IPS DF 19.7 (cell line): ENCODE measurements around the gene CDC42BPA.
"Not testable (repeated sequence)": the region's sequence is repeated elsewhere in the genome, so short reads cannot be mapped to it uniquely, and the experiment has no call there.

Experiments
- DNase-seq: peaks from one replicate; pipeline ENCODE4 v3.0.0-alpha.2; 2013; ENCODE audit warnings: low read depth, low spot score

The CDC42BPA gene

DNA sequence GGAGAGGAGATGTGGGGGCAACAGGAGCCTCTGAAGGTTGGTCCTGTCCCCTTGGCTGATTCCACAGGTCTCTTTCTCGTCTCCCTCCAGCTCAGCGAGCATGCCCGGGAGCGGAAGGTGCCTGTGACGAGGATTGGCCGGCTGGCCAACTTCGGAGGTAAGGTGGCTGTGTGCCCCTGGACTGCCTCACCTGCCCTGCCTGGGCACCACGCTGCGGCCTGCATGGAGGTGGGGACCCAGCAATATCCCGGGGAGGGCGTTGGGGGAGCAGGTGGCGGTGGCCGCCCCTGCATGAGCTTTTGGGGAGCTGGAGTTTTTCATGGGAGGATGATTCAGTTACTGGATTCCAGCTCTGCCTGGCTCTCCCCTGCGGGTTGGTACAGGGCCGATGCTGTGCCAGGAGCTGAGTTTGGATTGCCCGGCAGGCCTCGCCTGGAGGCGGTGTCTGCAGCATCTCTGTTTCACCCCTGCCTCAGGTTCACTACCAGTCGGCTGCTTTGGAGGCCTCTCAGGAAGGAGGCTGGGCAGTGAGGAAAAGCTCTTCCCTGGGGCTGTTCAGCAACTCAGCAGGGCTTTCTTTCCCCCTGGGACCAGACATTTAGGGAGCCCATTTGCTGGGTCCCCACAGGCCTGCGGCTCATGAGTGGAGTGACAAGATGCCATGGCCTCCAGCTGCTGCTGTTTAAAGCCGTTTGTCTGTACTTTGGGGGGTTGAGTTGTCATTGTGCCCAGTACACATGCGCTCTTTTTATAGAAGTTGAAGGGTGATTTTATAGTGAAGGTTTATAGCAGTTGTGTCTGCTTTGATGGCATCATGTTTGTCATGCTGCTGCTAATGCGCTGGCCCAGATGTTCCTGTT lies 352.5 kb downstream of the CDC42BPA start:
- DNase-seq: no peak

DNA sequence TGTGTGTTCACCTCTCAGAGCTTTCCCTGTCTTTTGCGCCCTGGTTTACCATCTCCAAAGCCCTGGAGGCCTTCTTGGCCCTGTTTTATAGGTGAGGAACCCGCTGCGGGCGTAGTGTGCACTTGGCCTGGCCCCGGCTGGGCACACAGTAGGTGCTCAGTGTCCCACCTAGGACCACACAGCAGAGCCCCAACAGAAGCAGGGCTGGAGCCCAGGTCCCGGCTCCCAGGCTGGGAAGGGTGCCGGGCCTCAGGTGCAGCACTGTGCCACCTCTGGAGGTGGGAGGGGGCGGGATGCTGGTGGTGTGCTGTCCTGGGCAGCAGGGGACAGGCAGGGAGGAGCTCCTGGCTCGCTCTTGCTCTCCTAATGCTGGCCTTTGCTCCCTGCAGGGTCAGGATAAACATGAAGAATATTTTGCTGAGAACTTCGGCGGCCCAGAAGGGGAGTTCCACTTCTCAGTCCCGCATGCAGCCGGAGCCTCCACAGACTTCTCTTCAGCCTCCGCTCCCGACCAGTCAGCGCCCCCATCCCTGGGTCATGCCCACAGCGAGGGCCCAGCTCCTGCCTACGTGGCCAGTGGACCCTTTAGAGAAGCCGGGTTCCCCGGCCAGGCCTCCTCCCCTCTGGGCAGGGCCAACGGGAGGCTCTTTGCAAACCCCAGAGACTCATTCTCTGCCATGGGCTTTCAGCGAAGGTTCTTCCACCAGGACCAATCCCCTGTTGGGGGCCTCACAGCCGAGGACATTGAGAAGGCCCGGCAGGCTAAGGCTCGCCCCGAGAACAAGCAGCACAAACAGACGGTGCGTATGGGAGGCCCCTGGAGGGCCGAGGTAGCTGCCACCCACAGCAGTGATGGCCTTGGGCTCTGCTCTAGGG lies 353.4 kb downstream of the CDC42BPA start:
- no peak for DNase-seq

DNA sequence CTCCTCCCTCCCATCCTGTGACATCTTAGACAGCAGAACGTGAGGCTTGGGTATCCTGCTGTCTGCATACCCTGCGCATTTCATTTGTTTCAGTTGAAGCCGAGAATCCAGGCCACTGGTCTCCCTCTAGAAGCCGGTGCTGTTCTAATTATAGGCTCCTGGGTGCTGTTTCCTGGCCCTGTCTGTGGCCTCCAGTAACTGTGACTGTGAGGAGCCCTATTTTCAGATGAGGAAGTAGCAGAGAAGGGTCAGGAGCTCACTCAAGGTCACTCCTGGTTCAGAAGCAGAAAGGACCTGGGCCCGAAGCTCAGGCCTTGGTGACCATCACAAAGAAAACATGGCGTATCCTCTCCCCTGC lies 354.2 kb downstream of the CDC42BPA start:
- no peak for DNase-seq

DNA sequence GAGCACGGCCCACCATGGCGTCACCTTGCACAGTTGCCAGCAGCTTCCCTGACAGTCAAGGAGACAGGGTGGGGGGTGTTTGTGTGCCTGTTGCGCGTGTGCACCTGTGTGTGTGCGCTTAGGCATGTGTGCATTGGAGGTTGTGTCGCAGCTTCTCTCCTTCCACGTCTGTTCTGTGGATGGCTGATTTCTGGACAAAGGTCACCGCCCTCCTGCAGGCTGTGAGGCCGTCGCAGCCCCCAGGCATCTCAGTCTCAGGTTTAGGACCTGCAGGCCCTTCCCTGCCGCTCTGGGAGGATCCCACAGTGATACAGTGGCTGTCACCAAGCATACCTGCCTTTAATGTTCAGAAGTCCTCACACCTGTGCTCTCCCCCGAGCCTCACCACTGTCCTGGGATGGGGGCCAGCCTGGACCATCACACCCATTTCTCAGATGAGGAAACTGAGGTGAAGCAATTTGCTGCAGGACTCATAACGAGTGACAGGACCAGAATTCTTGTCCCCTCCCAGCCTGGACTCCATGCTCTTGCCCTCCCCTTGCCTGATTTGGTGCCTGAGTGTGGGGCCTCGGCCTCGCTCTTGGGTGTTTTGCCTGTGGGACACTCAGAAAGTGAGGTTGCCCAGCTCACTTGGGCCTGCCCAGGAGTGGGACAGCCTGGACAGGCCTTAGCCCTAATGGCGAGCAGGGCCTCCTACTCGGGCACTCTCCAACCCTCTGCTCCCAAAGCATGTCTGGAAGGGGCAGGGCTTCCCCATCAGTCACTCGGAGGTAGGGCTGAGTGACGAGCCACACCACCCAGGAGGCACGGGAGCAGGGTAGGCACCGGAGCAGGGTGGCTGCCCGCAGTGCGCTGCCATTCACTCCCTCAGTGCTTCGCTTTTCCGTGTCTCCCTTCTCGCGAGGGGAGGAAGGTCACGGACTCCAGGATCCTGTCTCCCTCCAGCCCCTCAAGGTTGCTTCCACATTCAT lies 355.6 kb downstream of the CDC42BPA start:
- DNase-seq: no peak

DNA sequence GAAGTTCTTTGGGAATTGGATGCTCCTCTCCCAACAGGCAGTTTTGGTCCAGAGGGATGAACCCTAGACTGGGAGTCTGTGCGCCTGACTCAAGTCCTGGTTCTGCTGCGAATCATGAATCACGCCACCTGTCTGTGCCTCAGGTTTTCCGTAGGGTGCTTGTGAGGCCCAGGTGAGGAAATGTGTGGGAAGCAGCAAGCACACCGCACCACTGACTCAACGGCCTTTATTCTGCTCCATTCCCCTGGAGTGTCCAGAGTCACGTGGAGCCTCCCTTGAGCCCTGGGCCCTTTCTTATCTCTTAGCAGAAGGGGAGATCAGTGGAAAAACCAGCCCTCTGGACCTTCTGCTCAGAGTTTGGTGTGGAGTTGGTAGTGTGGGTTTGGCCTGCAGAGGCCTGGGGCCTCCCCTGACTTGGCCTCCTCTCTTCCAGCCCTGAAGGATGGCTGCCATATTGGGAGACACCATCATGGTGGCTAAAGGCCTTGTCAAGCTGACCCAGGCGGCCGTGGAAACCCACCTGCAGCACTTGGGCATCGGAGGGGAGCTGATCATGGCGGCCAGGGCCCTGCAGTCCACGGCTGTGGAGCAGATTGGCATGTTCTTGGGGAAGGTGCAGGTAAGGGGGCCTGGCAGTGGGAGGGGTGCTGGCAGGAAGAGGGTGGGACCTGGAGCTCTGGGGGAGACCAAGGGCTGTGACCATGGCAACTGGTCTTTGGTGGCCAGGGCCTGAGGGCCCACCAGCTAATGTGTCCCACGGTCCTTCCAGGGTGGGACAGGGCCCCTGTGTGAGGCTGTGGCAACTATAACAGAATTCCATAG lies 357.1 kb downstream of the CDC42BPA start:
- DNase-seq: no peak

DNA sequence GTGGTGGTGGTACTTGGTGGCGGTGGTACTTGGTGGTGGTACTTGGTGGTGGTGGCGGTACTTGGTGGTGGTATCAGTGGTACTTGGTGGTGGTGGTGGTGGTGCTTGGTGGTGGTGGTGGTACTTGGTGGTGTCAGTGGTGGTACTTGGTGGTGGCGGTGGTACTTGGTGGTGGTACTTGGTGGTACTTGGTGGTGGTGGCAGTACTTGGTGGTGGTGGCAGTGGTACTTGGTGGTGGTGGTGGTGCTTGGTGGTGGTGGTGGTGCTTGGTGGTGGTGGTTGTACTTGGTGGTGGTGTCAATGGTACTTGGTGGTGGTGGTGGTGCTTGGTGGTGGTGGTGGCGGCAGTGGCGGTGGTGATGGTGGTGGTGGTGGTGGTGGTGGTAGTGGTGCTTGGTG lies 358.0 kb downstream of the CDC42BPA start:
- DNase-seq: no peak

DNA sequence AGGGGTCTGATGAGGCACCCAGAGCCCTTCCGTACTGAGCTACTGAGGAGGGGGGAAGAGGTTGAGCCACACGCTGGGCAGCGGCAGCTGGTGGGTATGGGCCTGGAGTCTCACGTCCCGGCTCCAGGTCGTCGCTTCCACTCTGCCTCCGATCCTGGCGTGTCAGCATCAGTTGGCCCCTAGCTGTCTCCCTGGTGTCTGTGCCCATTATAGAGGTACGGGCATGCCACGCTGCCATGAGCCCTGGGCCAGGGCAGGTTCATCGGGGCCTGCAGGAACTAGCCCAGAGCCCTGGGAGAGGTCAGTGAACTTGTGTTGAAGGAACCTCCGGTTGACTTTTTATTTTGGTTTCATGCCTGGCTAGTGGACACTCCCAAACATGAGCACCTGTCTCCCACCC lies 360.0 kb downstream of the CDC42BPA start:
- no peak for DNase-seq

DNA sequence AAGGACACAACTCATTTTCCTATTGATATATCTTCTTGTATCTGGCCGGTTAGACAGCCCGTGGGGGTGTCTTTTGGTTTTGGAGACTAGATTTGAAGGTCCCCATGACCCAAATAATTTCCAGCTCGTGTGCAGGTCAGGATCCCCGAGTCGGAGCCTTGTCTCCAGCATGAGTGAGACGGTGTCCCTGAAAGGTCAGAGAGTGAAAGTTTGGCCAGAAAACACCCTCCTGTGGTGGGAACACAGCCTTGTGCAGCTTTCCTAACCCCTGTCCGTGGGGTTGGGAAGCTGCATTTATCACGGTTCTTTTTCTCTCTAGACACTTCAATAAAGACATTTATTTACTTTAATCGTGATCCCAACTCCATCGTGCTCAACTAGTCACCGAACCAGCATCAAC lies 360.6 kb downstream of the CDC42BPA start:
- DNase-seq: no peak

DNA sequence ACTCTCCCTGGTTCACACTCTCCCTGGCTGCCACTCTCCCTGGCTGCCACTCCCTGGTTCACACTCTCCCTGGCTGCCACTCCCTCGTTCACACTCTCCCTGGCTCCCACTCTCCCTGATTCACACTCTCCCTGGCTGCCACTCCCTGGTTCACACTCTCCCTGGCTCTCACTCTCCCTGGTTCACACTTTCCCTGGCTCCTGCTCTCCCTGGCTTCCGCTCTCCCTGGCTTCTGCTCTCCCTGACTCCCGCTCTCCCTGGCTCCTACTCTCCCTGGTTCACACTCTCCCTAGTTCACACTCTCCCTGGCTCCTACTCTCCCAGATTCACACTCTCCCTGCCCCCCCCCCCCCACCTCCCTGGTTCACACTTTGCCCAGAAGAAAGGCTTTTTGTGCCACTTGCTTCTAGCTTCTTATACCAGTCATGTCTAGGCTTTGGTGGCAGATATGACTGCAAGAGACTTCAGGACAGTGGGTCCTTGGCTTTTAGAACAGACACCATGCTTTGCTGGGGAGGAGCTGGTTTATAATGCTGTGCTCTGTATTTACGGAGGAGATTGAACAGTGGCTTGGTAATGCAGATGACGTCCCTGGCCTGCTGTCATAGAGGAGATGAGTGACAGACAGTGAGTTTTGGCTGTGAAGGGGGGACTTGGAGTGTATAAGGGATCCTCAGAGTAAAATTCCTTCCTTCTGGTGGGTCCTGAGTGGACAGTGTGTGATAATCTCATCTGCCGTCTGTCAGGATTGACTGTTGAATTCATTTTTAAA lies 361.2 kb downstream of the CDC42BPA start:
- no peak for DNase-seq

DNA sequence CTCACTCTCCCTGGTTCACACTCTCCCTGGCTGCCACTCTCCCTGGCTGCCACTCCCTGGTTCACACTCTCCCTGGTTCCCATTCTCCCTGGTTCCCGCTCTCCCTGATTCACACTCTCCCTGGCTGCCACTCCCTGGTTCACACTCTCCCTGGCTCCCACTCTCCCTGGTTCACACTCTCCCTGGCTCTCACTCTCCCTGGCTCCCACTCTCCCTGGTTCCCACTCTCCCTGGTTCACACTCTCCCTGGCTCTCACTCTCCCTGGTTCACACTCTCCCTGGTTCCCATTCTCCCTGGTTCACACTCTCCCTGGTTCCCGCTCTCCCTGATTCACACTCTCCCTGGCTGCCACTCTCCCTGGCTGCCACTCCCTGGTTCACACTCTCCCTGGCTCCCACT lies 362.4 kb downstream of the CDC42BPA start:
- not testable (repeated sequence) for DNase-seq

DNA sequence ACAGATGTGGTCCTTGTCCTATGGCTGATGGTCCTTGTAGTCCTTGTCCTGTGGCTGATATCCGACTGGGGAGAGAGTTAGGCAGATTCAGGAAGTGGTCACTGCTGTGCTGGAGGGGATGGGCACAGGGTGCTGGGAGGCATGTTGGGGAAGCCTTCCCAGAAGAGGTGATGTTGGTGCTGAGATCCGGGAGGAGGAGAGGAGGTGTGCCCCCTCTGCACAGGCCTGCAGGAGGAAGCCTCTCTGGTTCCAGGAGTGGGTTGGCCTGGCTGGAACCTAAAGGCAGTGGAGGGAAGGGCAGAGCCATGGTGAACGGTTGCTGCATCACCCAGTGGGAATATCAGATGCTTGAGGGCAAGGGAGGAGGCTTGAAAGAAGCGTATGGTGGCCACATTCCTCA lies 363.5 kb downstream of the CDC42BPA start:
- DNase-seq: no peak

DNA sequence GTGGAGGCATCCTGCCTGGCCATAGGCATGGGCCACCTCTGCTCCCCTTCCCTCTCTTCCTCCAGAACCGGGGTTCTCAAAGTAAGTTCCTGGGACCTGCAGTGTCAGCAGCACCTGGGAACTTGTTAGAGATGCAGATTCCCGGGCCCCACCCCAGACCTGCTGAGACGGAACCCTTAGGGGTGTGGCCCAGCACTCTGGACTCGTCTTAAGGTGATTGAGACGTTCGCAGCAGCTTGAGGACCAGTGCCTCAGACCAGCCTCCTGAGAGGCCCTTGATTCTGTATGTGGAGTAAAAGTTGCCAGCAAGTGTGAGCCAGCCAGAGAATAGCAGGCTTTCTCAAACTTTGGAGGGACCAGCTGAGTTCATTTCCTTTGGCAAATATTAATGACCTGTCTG lies 364.0 kb downstream of the CDC42BPA start:
- no peak for DNase-seq

DNA sequence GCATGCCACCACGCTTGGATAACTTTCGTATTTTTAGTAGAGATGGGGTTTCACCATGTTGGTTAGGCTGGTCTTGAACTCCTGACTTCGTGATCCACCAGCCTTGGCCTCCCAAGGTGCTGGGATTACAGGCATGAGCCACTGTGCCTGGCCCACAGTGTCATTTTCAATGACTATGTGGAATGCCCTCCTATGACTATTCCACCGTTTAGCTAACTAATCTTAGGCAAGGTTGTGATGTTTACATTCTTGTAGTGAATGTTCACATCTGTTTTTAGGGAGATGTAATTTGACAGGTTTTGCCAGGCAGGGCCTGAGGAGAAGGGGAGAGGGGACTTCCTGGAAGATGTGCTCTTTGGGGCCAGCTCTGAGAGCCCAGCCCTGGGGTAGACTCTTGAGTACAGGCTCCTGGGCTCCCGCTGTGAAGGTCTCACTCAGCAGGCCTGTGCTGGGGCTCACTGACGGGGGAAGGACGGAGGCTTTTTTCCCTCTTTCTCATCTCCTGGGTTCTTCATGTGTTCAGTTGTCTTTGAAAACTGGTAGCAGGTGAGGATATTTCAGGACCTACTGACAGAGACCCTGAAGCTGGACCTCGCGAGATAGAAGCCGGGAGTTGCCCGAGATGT lies 365.0 kb downstream of the CDC42BPA start:
- no peak for DNase-seq

DNA sequence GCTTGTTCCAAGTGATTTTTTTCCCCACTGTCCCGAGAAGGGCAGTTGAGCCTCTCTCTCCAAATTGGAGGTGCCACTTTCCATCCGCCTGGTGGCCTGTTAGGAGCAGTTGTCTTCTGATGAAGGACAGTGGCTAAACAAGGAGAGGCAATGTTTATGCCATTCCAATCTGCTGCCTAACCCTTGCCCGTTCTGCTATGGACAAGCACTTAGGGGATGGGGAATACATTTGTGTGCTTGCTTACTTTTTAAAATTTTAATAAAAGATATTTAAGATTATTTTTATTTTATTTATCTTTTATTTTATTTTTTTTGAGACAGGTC lies 366.2 kb downstream of the CDC42BPA start:
- DNase-seq: no peak

DNA sequence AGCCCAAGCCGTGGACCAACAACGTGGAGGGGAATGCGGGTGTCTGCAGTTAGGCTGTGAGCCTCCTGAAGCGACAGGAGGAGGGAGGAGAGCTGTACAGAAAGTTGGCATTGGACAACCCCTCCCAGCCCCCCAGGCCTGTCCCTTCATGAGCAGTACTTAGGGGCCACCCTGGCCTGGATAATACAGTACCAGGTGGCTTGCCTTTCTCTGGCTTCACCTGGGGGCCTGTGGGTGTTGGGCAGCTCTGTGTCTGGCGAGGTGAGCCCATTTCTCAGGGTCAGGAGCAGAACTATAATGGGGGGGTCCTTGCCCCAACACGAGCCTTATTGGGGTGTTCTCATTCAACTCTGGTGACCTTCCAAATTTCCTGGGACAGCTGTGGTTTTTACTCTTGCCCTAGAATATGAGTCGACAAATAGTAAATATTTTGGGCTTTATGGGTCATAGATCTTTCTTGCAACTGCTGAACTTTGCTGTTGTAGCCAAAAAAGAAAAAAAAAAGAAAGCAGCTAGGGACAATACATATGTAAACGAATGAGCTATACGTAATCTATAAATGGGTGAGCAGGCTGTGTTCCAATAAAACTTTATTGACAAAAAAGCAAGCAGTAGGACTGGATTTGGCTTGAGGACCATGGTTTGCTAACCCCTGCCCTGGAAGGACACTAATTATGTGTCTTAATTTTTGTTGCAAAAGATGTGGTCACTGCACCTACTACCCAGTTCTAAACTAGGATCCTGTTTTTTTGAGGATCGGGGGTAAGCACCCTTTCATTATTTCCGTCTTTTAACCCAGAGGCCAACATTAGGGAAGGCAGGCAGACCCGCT lies 366.8 kb downstream of the CDC42BPA start:
- DNase-seq: no peak

DNA sequence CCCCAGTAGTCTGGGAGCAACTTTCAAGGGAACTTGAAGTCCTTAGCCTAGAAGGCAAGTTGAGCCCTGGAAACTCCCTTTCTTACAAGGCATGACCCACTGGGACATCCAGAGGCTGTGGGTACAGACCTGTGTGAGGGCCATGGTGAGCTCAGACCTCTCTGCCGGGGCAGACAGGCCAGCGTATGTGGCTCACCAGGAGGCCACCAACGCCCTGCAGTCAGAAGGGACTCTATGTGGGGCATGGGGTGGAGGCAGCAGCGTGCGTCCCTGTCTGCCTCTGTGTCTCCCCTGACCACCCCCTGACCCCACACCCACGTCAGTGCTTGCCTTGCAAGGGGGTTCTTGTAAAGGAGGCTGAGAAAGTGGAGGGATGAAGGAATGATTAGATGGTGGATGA lies 367.4 kb downstream of the CDC42BPA start:
- no peak for DNase-seq

DNA sequence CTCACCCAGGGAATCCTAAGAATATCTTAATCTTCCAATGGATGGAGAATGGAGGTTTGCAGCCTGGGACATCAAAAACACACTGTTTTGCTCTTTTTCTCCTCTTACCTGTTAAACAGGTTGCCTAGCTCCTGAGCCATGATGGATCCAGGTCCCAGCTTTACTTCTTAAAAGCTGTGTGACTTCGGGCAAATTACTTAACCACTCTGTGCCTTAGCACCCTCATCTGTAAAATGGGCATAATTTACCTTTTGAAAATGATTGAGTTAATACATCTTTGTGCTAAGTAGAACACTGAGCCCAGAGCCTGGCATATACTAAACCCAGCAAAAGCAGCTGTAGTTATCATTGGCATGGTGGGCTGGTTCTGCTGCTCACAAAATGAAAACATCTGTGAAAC lies 368.0 kb downstream of the CDC42BPA start:
- DNase-seq: no peak

DNA sequence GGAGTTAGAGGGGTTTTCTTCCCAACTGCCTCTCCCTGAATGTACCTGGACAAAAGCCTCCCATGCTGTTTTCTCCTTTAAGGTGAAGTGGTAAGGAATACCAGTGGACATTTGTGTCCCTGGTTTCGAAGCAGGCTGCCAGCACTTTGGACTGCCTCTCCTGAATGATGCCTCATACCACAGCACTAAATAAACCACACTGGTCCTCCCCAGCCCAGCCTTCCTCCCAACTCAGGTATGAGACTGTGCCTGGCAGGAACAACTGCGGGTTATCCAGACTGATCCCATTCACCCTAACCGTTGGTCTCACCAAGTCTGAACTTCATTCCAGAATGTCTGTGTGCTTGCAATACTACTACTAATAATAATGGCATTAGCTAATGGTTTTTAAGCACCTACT lies 368.9 kb downstream of the CDC42BPA start:
- no peak for DNase-seq

DNA sequence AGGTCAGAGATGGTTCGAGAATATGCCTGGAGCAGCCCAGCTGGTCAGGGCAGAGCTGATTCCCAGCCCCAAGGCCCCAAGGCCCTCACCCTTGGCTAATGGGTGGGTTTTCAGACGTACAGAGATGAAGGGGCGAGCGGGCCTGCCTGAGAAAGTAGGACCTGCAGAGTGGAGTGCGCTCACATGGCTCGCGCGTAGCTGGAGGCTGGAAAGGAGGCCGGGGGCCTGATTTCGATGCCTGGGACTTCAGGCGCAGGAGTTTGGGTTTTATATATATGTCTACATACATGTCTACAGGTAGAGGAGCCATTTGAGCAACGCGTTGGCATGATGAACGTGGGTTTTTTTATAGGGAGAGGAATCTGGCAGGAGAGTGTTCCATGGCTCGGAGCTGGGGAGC lies 369.3 kb downstream of the CDC42BPA start:
- DNase-seq: no peak
